NB4 (cell line): ENCODE results near the gene PIK3C2B.

Source experiments
- CTCF ChIP-seq: IDR thresholded peaks from one replicate; pipeline ENCODE4 v1.5.1; 2012; ENCODE audit warnings: low read depth, low read length
- POLR2A ChIP-seq: IDR thresholded peaks from 2 replicates; pipeline ENCODE4 v1.6.1; 2011; ENCODE audit warnings: mild to moderate bottlenecking; ENCODE audit not compliant: insufficient read length; ENCODE audit errors: extremely low read depth

GRCh38 chr1:204509186-204509635 lies 14.6 kb upstream of the PIK3C2B start:
- TF ChIP-seq CTCF, result no peak
- no peak for TF ChIP-seq POLR2A
